ENCODE results near the gene SFTPA2. TPM values are rescaled to one million over a fixed set of nuclear protein-coding genes. Genes with fewer than 3 reads are reported as not detected.
"Not testable (repeated sequence)": the region's sequence is repeated elsewhere in the genome, so short reads cannot be mapped to it uniquely, and the experiment has no call there.

Gene SFTPA2
- total RNA-seq, 1 donor from 2014 or later, result not detected

GRCh38 chr10:79547973-79548372 is 12.2 kb downstream of the SFTPA2 start:
- Mint-ChIP-seq H3K9me3 (peaks cover 23% of the 10 kb centered on the region), H3K4me1 (ENCODE audit: low read depth) (peaks cover 41% of the 10 kb centered on the region), H3K36me3 (ENCODE audit: low read depth) (peaks cover 11% of the 10 kb centered on the region), H3K27ac (peak overlapping the region; percentile 56), H3K27me3 (ENCODE audit: insufficient read depth) (peaks cover 2% of the 10 kb centered on the region), H3K4me3 (peak overlapping the region; percentile 3)
- DNase-seq (ENCODE audit: low spot score), result no peak
- intact Hi-C loops (cut with micrococcal nuclease), result no loop called here

DNA sequence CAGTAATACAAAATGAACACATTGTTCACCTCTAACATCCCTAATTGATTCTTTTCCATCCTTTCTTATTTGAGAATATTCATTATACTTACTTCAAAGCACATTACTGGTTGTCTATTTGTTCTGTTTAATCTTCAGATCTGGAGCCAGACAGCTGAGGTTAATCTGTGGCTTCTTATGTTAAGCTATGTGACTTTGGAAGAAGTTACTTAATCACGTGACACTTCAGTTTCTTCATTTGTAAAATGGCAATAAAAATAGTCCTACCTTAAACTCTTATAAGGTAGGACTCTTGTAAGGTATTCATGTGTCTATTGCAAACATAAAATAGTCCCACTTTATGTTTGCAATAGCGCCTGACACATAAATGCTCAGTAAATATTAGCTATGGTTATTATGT is 13.1 kb downstream of the SFTPA2 start:
- DNase-seq (ENCODE audit: low spot score); H3K4me3 Mint-ChIP-seq; H3K27me3 Mint-ChIP-seq (ENCODE audit: insufficient read depth); intact Hi-C loops (cut with micrococcal nuclease): not testable (repeated sequence)
- Mint-ChIP-seq H3K9me3 (peaks cover 23% of the 10 kb centered on the region), H3K27ac (peak overlapping the region; percentile 14), H3K4me1 (ENCODE audit: low read depth) (peaks cover 50% of the 10 kb centered on the region), H3K36me3 (ENCODE audit: low read depth) (peaks cover 11% of the 10 kb centered on the region)

GRCh38 chr10:79544926-79545659 is 15.1 kb downstream of the SFTPA2 start:
- H3K36me3 Mint-ChIP-seq (ENCODE audit: low read depth), result peaks cover 11% of the 10 kb centered on the region
- H3K4me3 Mint-ChIP-seq; H3K27me3 Mint-ChIP-seq (ENCODE audit: insufficient read depth); H3K27ac Mint-ChIP-seq; intact Hi-C loops (cut with micrococcal nuclease); DNase-seq (ENCODE audit: low spot score): not testable (repeated sequence)
- H3K4me1 Mint-ChIP-seq (ENCODE audit: low read depth), result peaks cover 52% of the 10 kb centered on the region
- H3K9me3 Mint-ChIP-seq, result peaks cover 23% of the 10 kb centered on the region

DNA sequence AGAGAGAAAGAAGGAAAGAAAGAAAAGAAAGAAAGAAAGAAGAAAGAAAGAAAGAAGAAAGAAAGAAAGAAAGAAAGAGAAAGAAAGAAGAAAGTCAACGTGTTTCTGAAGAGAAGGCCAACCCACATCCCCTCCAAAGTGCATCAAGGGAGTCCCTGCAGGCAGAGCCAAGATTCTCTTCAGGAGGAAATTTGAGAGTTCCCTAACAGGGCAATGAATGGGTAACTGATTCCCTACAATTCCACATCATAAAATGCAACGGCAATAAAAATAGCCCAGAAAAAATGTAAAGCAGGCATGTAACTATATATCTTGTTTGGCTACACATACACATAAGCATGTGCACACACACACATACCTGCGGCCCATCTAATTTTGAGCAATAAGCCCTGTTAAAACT is 15.8 kb downstream of the SFTPA2 start:
- H3K27me3 Mint-ChIP-seq (ENCODE audit: insufficient read depth); intact Hi-C loops (cut with micrococcal nuclease); H3K27ac Mint-ChIP-seq; H3K4me3 Mint-ChIP-seq; DNase-seq (ENCODE audit: low spot score): not testable (repeated sequence)
- H3K9me3 Mint-ChIP-seq, result peaks cover 23% of the 10 kb centered on the region
- peaks cover 52% of the 10 kb centered on the region for H3K4me1 Mint-ChIP-seq (ENCODE audit: low read depth)
- peaks cover 11% of the 10 kb centered on the region for H3K36me3 Mint-ChIP-seq (ENCODE audit: low read depth)

GRCh38 chr10:79542626-79543025 is 17.6 kb downstream of the SFTPA2 start:
- Mint-ChIP-seq H3K4me3 (no peak overlapping the region), H3K4me1 (ENCODE audit: low read depth) (peaks cover 45% of the 10 kb centered on the region), H3K27ac (no peak overlapping the region), H3K27me3 (ENCODE audit: insufficient read depth) (no peaks in the 10 kb centered on the region), H3K9me3 (peaks cover 23% of the 10 kb centered on the region), H3K36me3 (ENCODE audit: low read depth) (peaks cover 11% of the 10 kb centered on the region)
- DNase-seq (ENCODE audit: low spot score), result no peak
- intact Hi-C loops (cut with micrococcal nuclease), result no loop called here

DNA sequence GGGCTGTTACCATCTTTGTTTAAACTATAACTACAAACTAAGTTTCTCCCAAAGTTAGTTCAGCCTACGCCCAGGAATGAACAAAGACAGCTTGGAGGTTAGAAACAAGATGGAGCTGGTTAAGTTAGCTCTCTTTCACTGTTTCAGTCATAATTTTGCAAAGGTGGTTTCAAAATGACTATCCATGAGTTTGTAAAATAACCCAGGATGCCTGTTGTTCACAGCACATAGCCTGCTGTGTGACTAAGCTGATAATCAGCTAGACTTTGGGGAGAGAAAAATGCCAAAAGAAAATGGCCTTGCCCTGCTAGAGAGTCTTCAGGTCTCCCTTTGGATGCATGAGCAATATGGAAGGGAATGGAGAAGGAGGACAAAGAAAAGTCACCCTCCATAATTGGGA is 19.3 kb downstream of the SFTPA2 start:
- intact Hi-C loops (cut with micrococcal nuclease); H3K27me3 Mint-ChIP-seq (ENCODE audit: insufficient read depth); H3K27ac Mint-ChIP-seq; H3K36me3 Mint-ChIP-seq (ENCODE audit: low read depth); DNase-seq (ENCODE audit: low spot score); H3K4me3 Mint-ChIP-seq: not testable (repeated sequence)
- peaks cover 13% of the 10 kb centered on the region for H3K9me3 Mint-ChIP-seq
- H3K4me1 Mint-ChIP-seq (ENCODE audit: low read depth), result peaks cover 29% of the 10 kb centered on the region

DNA sequence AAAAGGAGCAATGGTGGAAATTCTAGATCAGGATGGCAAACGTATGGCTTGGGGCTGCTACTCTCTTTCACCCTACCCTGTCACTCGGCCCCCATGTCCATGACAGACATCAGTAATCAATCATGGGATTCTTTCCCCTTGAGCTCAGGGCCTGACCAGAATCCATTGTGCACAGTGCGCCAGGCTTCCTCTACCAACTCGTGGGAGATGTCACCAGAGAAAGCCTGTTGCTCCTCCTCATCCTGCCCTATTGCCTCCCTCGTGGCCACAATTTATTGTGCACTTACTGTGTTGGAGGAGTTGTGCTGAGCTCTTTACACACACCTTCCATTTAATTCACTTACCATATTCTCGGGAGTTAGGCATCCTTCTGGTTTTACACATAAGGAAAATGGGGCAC is 21.9 kb downstream of the SFTPA2 start:
- H3K9me3 Mint-ChIP-seq; H3K4me3 Mint-ChIP-seq; DNase-seq (ENCODE audit: low spot score); intact Hi-C loops (cut with micrococcal nuclease); H3K27ac Mint-ChIP-seq; H3K36me3 Mint-ChIP-seq (ENCODE audit: low read depth): not testable (repeated sequence)
- H3K4me1 Mint-ChIP-seq (ENCODE audit: low read depth), result peaks cover 27% of the 10 kb centered on the region
- H3K27me3 Mint-ChIP-seq (ENCODE audit: insufficient read depth), result peaks cover 14% of the 10 kb centered on the region

GRCh38 chr10:79533903-79534175 is 26.4 kb downstream of the SFTPA2 start:
- H3K27ac Mint-ChIP-seq; intact Hi-C loops (cut with micrococcal nuclease); H3K4me3 Mint-ChIP-seq; H3K9me3 Mint-ChIP-seq; DNase-seq (ENCODE audit: low spot score); H3K4me1 Mint-ChIP-seq (ENCODE audit: low read depth); H3K36me3 Mint-ChIP-seq (ENCODE audit: low read depth): not testable (repeated sequence)
- H3K27me3 Mint-ChIP-seq (ENCODE audit: insufficient read depth), result peaks cover 14% of the 10 kb centered on the region

GRCh38 chr10:79533142-79533902 is 26.9 kb downstream of the SFTPA2 start:
- H3K4me1 Mint-ChIP-seq (ENCODE audit: low read depth); H3K27ac Mint-ChIP-seq; H3K36me3 Mint-ChIP-seq (ENCODE audit: low read depth); H3K4me3 Mint-ChIP-seq; DNase-seq (ENCODE audit: low spot score); intact Hi-C loops (cut with micrococcal nuclease); H3K9me3 Mint-ChIP-seq: not testable (repeated sequence)
- H3K27me3 Mint-ChIP-seq (ENCODE audit: insufficient read depth), result peaks cover 14% of the 10 kb centered on the region

GRCh38 chr10:79528261-79528660 is 31.9 kb downstream of the SFTPA2 start:
- intact Hi-C loops (cut with micrococcal nuclease); H3K36me3 Mint-ChIP-seq (ENCODE audit: low read depth); H3K27me3 Mint-ChIP-seq (ENCODE audit: insufficient read depth); H3K27ac Mint-ChIP-seq; H3K4me3 Mint-ChIP-seq; H3K9me3 Mint-ChIP-seq; H3K4me1 Mint-ChIP-seq (ENCODE audit: low read depth); DNase-seq (ENCODE audit: low spot score): not testable (repeated sequence)

- H3K4me1 Mint-ChIP-seq (ENCODE audit: low read depth); H3K36me3 Mint-ChIP-seq (ENCODE audit: low read depth); H3K27me3 Mint-ChIP-seq (ENCODE audit: insufficient read depth); DNase-seq (ENCODE audit: low spot score); H3K4me3 Mint-ChIP-seq; H3K27ac Mint-ChIP-seq; H3K9me3 Mint-ChIP-seq; intact Hi-C loops (cut with micrococcal nuclease): not testable (repeated sequence)
Observed at GRCh38 chr10:79525049-79525710, 35.0 kb downstream of the SFTPA2 start.

GRCh38 chr10:79523157-79523853 is 36.9 kb downstream of the SFTPA2 start:
- DNase-seq (ENCODE audit: low spot score); H3K27me3 Mint-ChIP-seq (ENCODE audit: insufficient read depth); intact Hi-C loops (cut with micrococcal nuclease); H3K4me1 Mint-ChIP-seq (ENCODE audit: low read depth); H3K27ac Mint-ChIP-seq; H3K4me3 Mint-ChIP-seq; H3K9me3 Mint-ChIP-seq; H3K36me3 Mint-ChIP-seq (ENCODE audit: low read depth): not testable (repeated sequence)

GRCh38 chr10:79522464-79522863 is 37.7 kb downstream of the SFTPA2 start:
- H3K4me3 Mint-ChIP-seq; H3K27me3 Mint-ChIP-seq (ENCODE audit: insufficient read depth); H3K9me3 Mint-ChIP-seq; H3K36me3 Mint-ChIP-seq (ENCODE audit: low read depth); intact Hi-C loops (cut with micrococcal nuclease); H3K4me1 Mint-ChIP-seq (ENCODE audit: low read depth); DNase-seq (ENCODE audit: low spot score); H3K27ac Mint-ChIP-seq: not testable (repeated sequence)

Data from activated T-helper 1 cell treated with anti-CD3 and anti-CD28 coated beads, Interleukin-12 subunit alpha, Interleukin-12 subunit beta, Interleukin-2, Interleukin-4 antibody, amounts not matched to agents 30 ng/mL and 10 ng/mL and 1 ng/mL, durations not matched to agents 14 hours and 24 hours and 36 hours (primary cell).